IPS DF 19.7 (cell line): ENCODE results near the gene CRLF1.

Source experiments
- DNase-seq: peaks from one replicate; pipeline ENCODE4 v3.0.0-alpha.2; 2013; ENCODE audit warnings: low read depth, low spot score

Gene CRLF1

GRCh38 chr19:18606281-18607225, at the start of gene CRLF1:
Gene CRLF1, minus strand, starts transcription at chr19:18606799. Its CDS starts 143 bp downstream, at chr19:18606656.
- DNase-seq: no peak

- no peak for DNase-seq
Observed at GRCh38 chr19:18655173-18655844, 48.7 kb upstream of the CRLF1 start.

GRCh38 chr19:18654469-18654868, 47.9 kb upstream of the CRLF1 start:
- DNase-seq: no peak

- no peak for DNase-seq
Observed at GRCh38 chr19:18653853-18654252, 47.3 kb upstream of the CRLF1 start.

- DNase-seq: no peak
Observed at GRCh38 chr19:18651733-18652132, 45.1 kb upstream of the CRLF1 start.

- no peak for DNase-seq
Observed at GRCh38 chr19:18651300-18651699, 44.7 kb upstream of the CRLF1 start.

- no peak for DNase-seq
Observed at GRCh38 chr19:18650468-18651041, 44.0 kb upstream of the CRLF1 start.

GRCh38 chr19:18650021-18650390, 43.4 kb upstream of the CRLF1 start:
- DNase-seq: no peak

- DNase-seq: no peak
Observed at GRCh38 chr19:18649371-18650020, 42.9 kb upstream of the CRLF1 start.

GRCh38 chr19:18648973-18649315, 42.3 kb upstream of the CRLF1 start:
- no peak for DNase-seq

- DNase-seq: no peak
Observed at GRCh38 chr19:18647807-18648206, 41.2 kb upstream of the CRLF1 start.

GRCh38 chr19:18647371-18647767, 40.8 kb upstream of the CRLF1 start:
- no peak for DNase-seq

GRCh38 chr19:18646535-18647370, 40.2 kb upstream of the CRLF1 start:
- DNase-seq: no peak

GRCh38 chr19:18645035-18645511, 38.5 kb upstream of the CRLF1 start:
- no peak for DNase-seq

GRCh38 chr19:18644196-18645034, 37.8 kb upstream of the CRLF1 start:
- no peak for DNase-seq

- no peak for DNase-seq
Observed at GRCh38 chr19:18639706-18640243, 33.2 kb upstream of the CRLF1 start.

GRCh38 chr19:18637673-18638630, 31.4 kb upstream of the CRLF1 start:
- DNase-seq: no peak

- DNase-seq: no peak
Observed at GRCh38 chr19:18636969-18637629, 30.5 kb upstream of the CRLF1 start, which contains the start of gene KLHL26. Gene KLHL26, plus strand, starts transcription at chr19:18637028. Its CDS starts 27 bp downstream, at chr19:18637055.
